DOHH2 (cell line): ENCODE data around the gene VSIG4.

Source experiments
- H3F3A ChIP-seq: fragments of 200-600 bp; sonication (generic), shearing (Covaris generic); 2 replicates; pipeline ENCODE4 v1.6.0; 2016; ENCODE audit warnings: antibody characterized with exemption, mild to moderate bottlenecking; ENCODE audit not compliant: control insufficient read depth, insufficient read depth
- H3K27ac ChIP-seq: fragments of 200-600 bp; sonication (generic); 2 replicates; pipeline ENCODE4 v1.5.1; 2014; ENCODE audit warnings: low read depth, mild to moderate bottlenecking, low read length, moderate library complexity
- H3K27me3 ChIP-seq: fragments of 200-600 bp; sonication (generic); 2 replicates; pipeline ENCODE4 v1.6.1; 2014; ENCODE audit warnings: mild to moderate bottlenecking, low read length, mixed read lengths; ENCODE audit not compliant: control insufficient read depth
- H3K36me3 ChIP-seq: fragments of 200-600 bp; sonication (generic); 2 replicates; pipeline ENCODE4 v1.6.1; 2014; ENCODE audit warnings: mild to moderate bottlenecking, low read length, moderate library complexity, mixed read lengths; ENCODE audit not compliant: control insufficient read depth
- H3K4me1 ChIP-seq: fragments of 200-600 bp; sonication (generic); 2 replicates; pipeline ENCODE4 v1.6.1; 2014; ENCODE audit warnings: mild to moderate bottlenecking, low read length, mixed read lengths; ENCODE audit not compliant: control insufficient read depth
- H3K4me2 ChIP-seq: fragments of 200-600 bp; sonication (generic); 2 replicates; pipeline ENCODE4 v1.6.0; 2014; ENCODE audit warnings: mild to moderate bottlenecking, low read length, moderate library complexity
- H3K4me3 ChIP-seq: fragments of 200-600 bp; sonication (generic); 2 replicates; pipeline ENCODE4 v1.5.1; 2014; ENCODE audit warnings: mild to moderate bottlenecking, low read length, mixed read lengths
- H3K79me2 ChIP-seq: fragments of 200-600 bp; sonication (generic); 2 replicates; pipeline ENCODE4 v1.6.1; 2014; ENCODE audit warnings: mild to moderate bottlenecking, low read length, mixed read lengths; ENCODE audit not compliant: control insufficient read depth
- H3K9me2 ChIP-seq: fragments of 200-600 bp; sonication (generic); replicated peaks from 2 replicates; pipeline ENCODE4 v1.6.1; 2014; ENCODE audit warnings: mild to moderate bottlenecking, low read length, mixed read lengths; ENCODE audit not compliant: control insufficient read depth
- H3K9me3 ChIP-seq: fragments of 200-600 bp; sonication (generic); 2 replicates; pipeline ENCODE4 v1.6.1; 2014; ENCODE audit warnings: antibody characterized with exemption, low read length, mixed read lengths; ENCODE audit not compliant: control insufficient read depth, insufficient read depth
- H4K20me1 ChIP-seq: fragments of 200-600 bp; sonication (generic); 2 replicates; pipeline ENCODE4 v1.6.0; 2014; ENCODE audit warnings: low read depth, mild to moderate bottlenecking, antibody characterized with exemption, low read length, moderate library complexity; ENCODE audit not compliant: control insufficient read depth, insufficient read depth
- CTCF ChIP-seq: fragments of 200-600 bp; sonication (generic); IDR thresholded peaks from one replicate; pipeline ENCODE4 v1.5.1; 2014; ENCODE audit warnings: antibody characterized with exemption, mild to moderate bottlenecking, low read depth, low read length; ENCODE audit not compliant: poor library complexity, severe bottlenecking
- EZH2phosphoT487 ChIP-seq: fragments of 200-600 bp; sonication (generic); IDR thresholded peaks from 2 replicates; pipeline ENCODE4 v1.6.1; 2017; ENCODE audit warnings: borderline replicate concordance, mild to moderate bottlenecking, antibody characterized with exemption, low read length, moderate library complexity, mixed read lengths

Gene VSIG4

GRCh38 chrX:66024092-66024467 is 15.8 kb downstream of the VSIG4 start:
- H3K4me2 ChIP-seq = no peak overlapping the region
- TF ChIP-seq EZH2phosphoT487 (no peak), CTCF (no peak)
- peaks cover 21% of the 10 kb centered on the region for H3K4me1 ChIP-seq
- no peaks in the 10 kb centered on the region for H3K79me2 ChIP-seq
- H3F3A ChIP-seq = no peaks in the 10 kb centered on the region
- no peak overlapping the region for H3K4me3 ChIP-seq
- no peaks in the 10 kb centered on the region for H3K9me2 ChIP-seq
- no peaks in the 10 kb centered on the region for H3K9me3 ChIP-seq
- H3K27me3 ChIP-seq = no peaks in the 10 kb centered on the region
- no peaks in the 10 kb centered on the region for H3K36me3 ChIP-seq
- no peaks in the 10 kb centered on the region for H4K20me1 ChIP-seq
- H3K27ac ChIP-seq = no peak overlapping the region

GRCh38 chrX:66023385-66024091 is 16.3 kb downstream of the VSIG4 start:
- H3K9me3 ChIP-seq = no peaks in the 10 kb centered on the region
- H3K79me2 ChIP-seq = no peaks in the 10 kb centered on the region
- no peak overlapping the region for H3K4me3 ChIP-seq
- no peaks in the 10 kb centered on the region for H3F3A ChIP-seq
- no peaks in the 10 kb centered on the region for H3K9me2 ChIP-seq
- TF ChIP-seq EZH2phosphoT487 (no peak), CTCF (no peak)
- no peaks in the 10 kb centered on the region for H3K36me3 ChIP-seq
- no peaks in the 10 kb centered on the region for H3K27me3 ChIP-seq
- H3K4me2 ChIP-seq = no peak overlapping the region
- H3K4me1 ChIP-seq = peaks cover 21% of the 10 kb centered on the region
- no peak overlapping the region for H3K27ac ChIP-seq
- H4K20me1 ChIP-seq = no peaks in the 10 kb centered on the region

GRCh38 chrX:66022632-66023384 is 17.1 kb downstream of the VSIG4 start:
- no peaks in the 10 kb centered on the region for H4K20me1 ChIP-seq
- H3K4me3 ChIP-seq = no peak overlapping the region
- no peaks in the 10 kb centered on the region for H3F3A ChIP-seq
- TF ChIP-seq EZH2phosphoT487 (no peak), CTCF (no peak)
- H3K4me1 ChIP-seq = peaks cover 23% of the 10 kb centered on the region
- no peak overlapping the region for H3K4me2 ChIP-seq
- H3K9me3 ChIP-seq = no peaks in the 10 kb centered on the region
- H3K79me2 ChIP-seq = no peaks in the 10 kb centered on the region
- H3K9me2 ChIP-seq = no peaks in the 10 kb centered on the region
- H3K27me3 ChIP-seq = no peaks in the 10 kb centered on the region
- no peaks in the 10 kb centered on the region for H3K36me3 ChIP-seq
- H3K27ac ChIP-seq = no peak overlapping the region
